GM21619 (cell line): Measurements from ENCODE around the gene CXXC5.

Experiments used
- ATAC-seq: cut with Tn5 transposase; IDR thresholded peaks from one replicate; pipeline ENCODE4 v1.9.1; 2021; ENCODE audit not compliant: unreplicated experiment

The CXXC5 gene

DNA sequence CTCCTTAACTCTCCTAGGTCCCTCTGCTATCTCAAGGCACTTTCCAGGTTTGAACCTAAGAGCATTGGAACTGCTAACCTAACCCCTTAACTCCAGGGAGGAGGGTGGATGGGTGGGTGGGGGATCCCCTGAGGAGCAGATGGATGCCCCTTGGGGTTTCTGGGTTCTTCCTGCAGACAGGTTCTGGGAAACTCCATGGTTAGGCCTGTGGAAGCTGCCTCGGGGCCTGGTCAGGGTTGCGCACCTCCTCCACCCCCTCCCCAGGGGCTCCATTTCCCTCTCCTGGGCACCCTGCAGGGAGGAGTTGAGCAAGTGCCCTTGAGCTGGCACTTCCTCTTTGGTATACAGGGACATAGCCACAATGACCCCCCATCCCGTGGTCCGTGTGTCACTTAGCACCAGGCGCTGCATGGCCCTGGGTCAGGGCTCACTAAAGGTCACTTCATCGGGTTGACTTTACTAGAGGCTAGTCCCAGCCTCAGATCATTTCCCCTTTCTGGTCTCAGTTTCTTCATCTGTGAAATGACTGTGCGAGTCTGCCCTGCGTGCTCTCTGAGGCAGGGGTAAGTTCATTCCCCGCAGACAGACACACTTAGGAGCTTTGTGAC, 16.0 kb downstream of the CXXC5 start:
- ATAC-seq = peak; percentile 54

GRCh38 chr5:139664727-139665351, 16.7 kb downstream of the CXXC5 start:
- ATAC-seq = no peak

GRCh38 chr5:139665626-139666025, 17.5 kb downstream of the CXXC5 start:
- no peak for ATAC-seq

GRCh38 chr5:139666551-139666950, 18.4 kb downstream of the CXXC5 start:
- no peak for ATAC-seq

DNA sequence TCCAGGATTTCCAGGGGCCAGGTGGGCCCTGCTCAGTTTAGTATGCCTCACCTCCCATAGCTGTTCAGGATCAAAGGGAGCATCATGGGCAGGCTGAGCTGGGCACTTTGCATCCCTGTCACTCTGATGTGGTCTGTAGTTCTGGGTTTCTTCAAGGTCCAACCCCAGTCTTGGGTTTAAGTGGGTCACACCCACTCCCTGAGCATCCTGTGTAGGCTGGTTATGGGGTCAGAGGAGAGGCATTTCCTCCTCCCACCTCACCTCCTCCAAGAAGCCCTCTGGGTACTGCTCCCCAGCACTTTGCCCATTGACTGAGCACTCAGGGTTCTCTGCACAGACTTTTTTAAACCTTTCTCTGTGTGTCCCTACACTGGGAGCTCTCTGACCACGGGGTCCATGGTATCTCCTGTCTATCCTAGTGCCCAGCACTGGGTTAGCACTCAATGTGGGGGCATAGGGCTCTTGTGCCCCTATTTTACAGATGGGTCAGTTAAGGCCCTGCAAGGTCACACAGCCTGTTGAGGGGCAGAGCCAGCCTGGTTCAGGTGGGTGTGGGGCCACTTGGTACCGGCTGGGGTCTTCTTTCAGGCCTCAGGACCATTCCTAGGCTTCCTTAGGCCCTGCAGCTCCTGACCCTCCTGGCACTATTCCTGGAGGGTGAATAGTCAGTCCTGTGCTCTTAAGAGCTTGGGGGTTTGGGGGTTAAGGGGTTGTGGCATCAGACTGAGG, 19.0 kb downstream of the CXXC5 start:
- ATAC-seq = no peak

DNA sequence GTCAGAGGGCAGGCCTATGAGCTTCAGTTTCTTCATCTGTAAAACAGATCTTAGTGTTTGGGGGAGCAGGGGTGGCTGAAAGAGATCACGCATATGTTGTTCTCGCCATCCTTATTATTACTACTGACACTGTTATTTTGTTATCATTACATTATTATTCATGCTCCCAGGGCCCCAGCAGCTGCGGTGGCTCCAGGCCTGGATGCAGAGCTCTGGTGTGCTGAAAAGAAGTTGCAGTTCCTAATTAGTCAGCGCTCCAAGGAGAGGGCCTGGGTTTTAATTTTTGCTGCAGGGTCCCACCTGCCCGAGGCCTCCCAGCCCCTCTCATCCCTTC, 19.5 kb downstream of the CXXC5 start:
- ATAC-seq = peak; percentile 0

GRCh38 chr5:139668064-139668880, 20.1 kb downstream of the CXXC5 start:
- ATAC-seq = peak; percentile 18

GRCh38 chr5:139668924-139669661, 20.9 kb downstream of the CXXC5 start:
- ATAC-seq = no peak

DNA sequence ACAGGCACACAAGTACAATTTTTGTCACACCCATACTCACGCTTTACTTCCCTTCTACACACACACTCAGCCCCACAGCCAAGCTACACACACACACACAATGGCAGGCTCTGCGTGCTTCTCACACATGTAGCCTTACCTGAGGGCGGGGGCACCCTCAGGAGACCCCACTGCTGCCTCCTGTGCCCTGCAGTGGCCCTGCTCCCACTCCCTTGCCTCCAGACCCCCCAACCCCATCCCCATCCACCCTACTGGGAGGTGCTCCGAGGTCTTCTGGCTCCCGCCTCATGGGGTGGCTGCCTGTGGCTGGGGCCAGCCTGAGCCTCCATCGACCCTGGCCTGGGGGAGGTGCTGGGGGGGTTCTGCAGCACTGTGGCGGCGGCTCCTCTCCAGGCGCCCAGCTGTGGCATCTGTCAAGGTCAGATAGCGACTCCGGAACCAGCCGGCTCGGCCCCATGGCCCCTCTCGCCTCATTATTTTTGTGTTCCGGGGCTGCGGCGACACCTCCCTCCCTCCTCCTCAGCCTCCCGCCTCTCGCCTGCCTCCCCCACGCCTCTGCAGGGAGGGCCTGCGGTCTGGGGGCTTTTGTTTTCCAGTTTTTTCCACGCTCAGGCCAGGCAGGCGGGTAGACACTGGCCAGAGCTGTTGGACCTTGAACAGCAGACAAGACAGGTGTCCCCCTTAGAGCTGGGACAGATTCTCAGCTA, 21.7 kb downstream of the CXXC5 start:
- no peak for ATAC-seq

DNA sequence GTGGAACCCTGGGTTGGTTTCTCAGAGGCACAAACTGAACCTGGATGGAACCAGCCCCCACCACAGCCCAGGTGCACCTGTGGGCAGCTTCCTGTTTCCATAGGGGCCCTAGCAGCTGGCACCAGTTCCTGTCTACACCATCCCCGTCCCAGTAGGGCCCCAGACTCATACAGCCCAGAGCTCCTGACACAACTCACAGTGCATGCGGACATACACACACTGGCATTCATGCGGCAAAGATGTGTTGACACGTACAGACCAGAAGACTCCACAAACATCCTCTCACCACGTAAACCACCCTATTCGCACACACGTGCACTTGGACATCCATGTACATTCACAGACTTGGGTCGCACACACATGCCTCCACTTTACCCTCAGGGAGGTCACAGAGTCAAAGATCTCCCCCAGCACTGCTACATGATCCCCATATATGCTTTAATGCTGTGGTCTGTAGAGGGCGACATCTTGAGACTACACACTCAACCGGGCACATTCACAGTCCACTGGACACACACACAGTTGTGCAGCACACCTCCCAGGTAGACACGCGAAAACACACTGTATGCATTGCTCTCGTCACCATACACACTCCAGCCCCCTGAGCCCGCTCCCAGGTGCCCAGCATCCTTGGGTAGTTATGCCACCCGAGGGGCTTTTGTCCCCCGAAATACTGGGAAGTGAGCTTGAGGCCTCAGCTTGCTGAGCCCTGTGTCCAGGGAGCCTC, 22.4 kb downstream of the CXXC5 start:
- ATAC-seq = peak; percentile 33

- no peak for ATAC-seq
These were observed 23.1 kb downstream of the CXXC5 start for GRCh38 chr5:139671096-139671841.

- no peak for ATAC-seq
These were observed 27.1 kb downstream of the CXXC5 start for GRCh38 chr5:139675213-139675612.

GRCh38 chr5:139675825-139676224, 27.7 kb downstream of the CXXC5 start:
- ATAC-seq = no peak

GRCh38 chr5:139676406-139676805, 28.3 kb downstream of the CXXC5 start:
- ATAC-seq = no peak

DNA sequence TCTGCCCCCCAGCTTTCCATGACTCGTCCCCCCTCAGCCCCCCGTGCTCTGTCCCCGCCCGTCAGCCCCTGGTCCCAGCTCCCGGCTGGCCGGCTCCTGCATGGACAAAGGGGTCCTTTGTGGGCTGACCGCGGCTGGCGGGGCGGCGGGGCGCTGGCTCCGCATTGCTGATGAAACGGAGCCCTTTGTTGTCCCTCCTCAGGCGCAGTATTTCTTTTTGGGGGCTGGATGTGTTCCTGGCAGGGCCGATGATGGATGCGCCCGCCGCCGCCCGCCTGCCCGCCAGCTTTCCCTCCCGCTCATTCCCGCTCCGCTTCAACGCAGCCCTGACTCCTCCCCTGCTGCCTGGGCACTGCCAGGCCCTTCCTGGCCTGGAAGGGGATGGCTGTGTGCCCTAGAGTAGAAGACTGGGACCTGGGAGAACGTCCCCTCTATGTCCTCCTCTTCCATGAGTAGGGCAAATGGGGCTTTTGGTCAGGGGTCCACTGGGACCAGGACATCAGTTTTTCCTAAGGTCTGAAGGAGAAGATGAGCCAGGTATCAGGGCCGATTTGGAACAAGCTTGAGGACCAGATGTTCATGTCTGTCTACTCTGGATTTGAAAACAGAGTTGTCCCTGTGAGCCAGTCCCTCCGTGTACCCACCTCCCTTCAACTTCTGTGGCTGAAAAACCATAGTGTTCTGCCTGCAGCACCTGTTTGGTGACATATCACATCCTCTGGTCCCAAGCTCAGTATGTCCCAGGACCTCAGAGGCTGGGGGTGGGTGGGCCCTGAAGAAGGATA, 29.0 kb downstream of the CXXC5 start:
- no peak for ATAC-seq

- ATAC-seq = no peak
These were observed 29.8 kb downstream of the CXXC5 start for GRCh38 chr5:139677736-139678613.
